ENCODE measurements around the gene STAT5A. TPM values are rescaled to one million over a fixed set of nuclear protein-coding genes. Genes with fewer than 3 reads are reported as not detected.

STAT5A gene
- total RNA-seq, 4 donors from 2014 or later, result 31.9 to 46.1 (median 34.0) TPM

DNA sequence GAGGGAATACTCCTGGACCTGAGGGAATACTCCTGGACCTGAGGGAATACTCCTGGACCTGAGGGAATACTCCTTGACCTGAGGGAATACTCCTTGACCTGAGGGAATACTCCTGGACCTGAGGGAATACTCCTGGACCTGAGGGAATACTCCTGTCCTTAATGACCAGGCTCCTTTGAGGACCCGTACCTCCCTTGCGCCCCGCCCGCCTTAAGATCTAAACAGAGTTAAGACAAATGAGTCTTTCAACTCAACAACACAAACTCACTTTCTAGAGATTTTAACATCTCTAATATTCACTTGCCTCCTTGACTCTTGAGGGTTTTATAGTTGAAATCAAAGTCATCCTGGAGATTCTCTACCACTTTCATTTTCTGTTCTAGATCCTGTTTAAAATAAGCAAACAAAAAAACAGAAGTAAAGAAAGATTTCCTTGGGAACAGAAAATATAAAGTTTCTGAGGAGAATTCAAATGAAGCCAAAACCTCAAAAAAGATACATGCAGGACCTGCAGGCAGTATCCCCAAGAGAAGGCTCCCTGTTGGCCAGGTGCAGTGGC is 50.2 kb downstream of the STAT5A start:
- Histone ChIP-seq H3K9me3 (no peaks in the 10 kb centered on the region), H3K4me1 (peaks cover 0 to 7% of the 10 kb centered on the region in 2 donors), H3K27me3 (no peaks in the 10 kb centered on the region), H3K27ac (no peak overlapping the region), H3K4me3 (replicated peaks in 1 of 3) (no peak overlapping the region), H3K36me3 (peaks cover 51 to 77% of the 10 kb centered on the region in 2 donors)
- intact Hi-C loops (cut with DNase I), result no loop called here
- WGBS, 2 donors, result 94 to 95% methylated on average over 4 of the region's 4 CpGs
- TF ChIP-seq POLR2A (IDR thresholded peaks at IDR 0.05), result no peak
- TF ChIP-seq, protein P1, sequence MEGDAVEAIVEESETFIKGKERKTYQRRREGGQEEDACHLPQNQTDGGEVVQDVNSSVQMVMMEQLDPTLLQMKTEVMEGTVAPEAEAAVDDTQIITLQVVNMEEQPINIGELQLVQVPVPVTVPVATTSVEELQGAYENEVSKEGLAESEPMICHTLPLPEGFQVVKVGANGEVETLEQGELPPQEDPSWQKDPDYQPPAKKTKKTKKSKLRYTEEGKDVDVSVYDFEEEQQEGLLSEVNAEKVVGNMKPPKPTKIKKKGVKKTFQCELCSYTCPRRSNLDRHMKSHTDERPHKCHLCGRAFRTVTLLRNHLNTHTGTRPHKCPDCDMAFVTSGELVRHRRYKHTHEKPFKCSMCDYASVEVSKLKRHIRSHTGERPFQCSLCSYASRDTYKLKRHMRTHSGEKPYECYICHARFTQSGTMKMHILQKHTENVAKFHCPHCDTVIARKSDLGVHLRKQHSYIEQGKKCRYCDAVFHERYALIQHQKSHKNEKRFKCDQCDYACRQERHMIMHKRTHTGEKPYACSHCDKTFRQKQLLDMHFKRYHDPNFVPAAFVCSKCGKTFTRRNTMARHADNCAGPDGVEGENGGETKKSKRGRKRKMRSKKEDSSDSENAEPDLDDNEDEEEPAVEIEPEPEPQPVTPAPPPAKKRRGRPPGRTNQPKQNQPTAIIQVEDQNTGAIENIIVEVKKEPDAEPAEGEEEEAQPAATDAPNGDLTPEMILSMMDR (IDR thresholded peaks at IDR 0.05), result no peak
- DNase-seq, result no peak

DNA sequence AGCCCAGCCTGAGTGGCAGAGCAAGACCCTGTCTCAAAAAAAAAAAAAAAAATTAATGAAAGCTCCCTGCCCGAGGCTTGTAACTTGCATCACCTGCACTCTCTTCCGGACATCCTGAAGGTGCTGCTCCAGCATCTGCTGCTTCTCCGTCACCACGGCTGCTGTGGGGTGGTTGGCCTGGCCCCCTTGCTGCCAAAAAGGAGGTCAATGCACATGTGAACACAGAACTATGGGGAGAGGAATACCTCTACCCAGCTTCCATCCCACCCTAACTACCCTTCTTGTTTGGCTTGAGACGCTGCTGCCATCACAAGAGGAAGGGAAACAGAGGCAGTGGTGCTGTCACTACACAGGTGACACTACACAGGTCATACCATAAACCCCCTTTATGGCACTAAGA is 50.9 kb downstream of the STAT5A start:
- H3K36me3 ChIP-seq, result peaks cover 50 to 79% of the 10 kb centered on the region in 2 donors
- TF ChIP-seq POLR2A (IDR thresholded peaks at IDR 0.05), result no peak
- no peak overlapping the region for H3K4me3 ChIP-seq (replicated peaks in 1 of 3)
- DNase-seq, result no peak
- H3K4me1 ChIP-seq, result peaks cover 0 to 7% of the 10 kb centered on the region in 2 donors
- H3K27ac ChIP-seq, result peak overlapping the region in 1 of 3 donors; percentile 14
- 93 to 95% methylated on average over 5 of the region's 5 CpGs for WGBS, 2 donors
- intact Hi-C loops (cut with DNase I), result no loop called here
- no peaks in the 10 kb centered on the region for H3K27me3 ChIP-seq
- H3K9me3 ChIP-seq, result no peaks in the 10 kb centered on the region

DNA sequence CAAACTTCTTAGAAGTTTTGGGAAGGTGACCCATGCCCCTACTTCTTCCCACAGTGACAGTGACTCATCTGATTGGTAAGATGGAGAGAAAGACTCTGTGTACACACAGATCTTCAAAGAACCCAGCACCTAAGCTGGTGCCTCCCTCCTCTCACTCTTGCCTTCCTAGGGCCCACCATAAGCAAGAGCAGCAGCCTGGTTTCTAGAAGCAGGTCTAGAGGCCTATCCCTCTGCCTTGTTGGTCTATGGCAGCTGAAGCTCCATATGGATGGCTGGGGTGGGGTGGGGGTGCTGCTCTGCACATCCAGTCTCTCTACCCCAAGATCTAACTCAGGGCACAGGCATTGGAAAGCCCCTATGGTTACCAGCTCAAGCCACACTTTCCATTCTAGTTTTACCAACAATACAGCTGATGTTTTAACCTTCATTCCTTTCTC is 52.4 kb downstream of the STAT5A start:
- no peaks in the 10 kb centered on the region for H3K27me3 ChIP-seq
- intact Hi-C loops (cut with DNase I), result no loop called here
- DNase-seq, result no peak
- no peaks in the 10 kb centered on the region for H3K9me3 ChIP-seq
- H3K36me3 ChIP-seq, result peaks cover 50 to 83% of the 10 kb centered on the region in 2 donors
- no peak overlapping the region for H3K4me3 ChIP-seq (replicated peaks in 1 of 3)
- TF ChIP-seq POLR2A (IDR thresholded peaks at IDR 0.05), result no peak
- TF ChIP-seq, protein P1 (IDR thresholded peaks at IDR 0.05), result no peak
- peaks cover 0 to 7% of the 10 kb centered on the region in 2 donors for H3K4me1 ChIP-seq
- peak overlapping the region in 1 of 3 donors; percentile 18 for H3K27ac ChIP-seq

DNA sequence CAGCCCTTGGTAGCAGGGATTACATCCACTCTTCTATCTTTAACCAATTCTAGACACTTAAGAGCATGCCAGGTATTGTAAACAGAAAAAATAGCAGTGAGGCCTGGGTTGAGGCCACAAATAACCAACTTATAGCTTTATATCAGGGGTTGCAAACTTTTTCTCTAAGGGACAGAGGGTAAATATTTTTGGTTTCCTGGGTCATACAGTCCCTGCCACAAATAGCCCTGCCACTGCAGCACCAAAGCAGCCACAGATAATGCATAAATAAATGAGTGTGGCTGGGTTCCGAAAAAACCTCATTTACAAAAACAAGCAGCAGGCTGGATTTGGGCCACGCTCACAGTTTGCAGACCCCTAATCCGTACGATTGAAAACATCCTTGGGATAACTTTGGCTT is 53.3 kb downstream of the STAT5A start:
- no peaks in the 10 kb centered on the region for H3K9me3 ChIP-seq
- no peak for DNase-seq
- H3K4me3 ChIP-seq (replicated peaks in 1 of 3), result no peak overlapping the region
- H3K27ac ChIP-seq, result peak overlapping the region in 1 of 3 donors; percentile 49
- peaks cover 0 to 10% of the 10 kb centered on the region in 2 donors for H3K4me1 ChIP-seq
- peaks cover 50 to 83% of the 10 kb centered on the region in 2 donors for H3K36me3 ChIP-seq
- TF ChIP-seq POLR2A (IDR thresholded peaks at IDR 0.05), result no peak
- TF ChIP-seq, protein P1 (IDR thresholded peaks at IDR 0.05), result no peak
- 80 to 90% methylated on average over 4 of the region's 4 CpGs for WGBS, 2 donors
- intact Hi-C loops (cut with DNase I), result no loop called here
- no peaks in the 10 kb centered on the region for H3K27me3 ChIP-seq

DNA sequence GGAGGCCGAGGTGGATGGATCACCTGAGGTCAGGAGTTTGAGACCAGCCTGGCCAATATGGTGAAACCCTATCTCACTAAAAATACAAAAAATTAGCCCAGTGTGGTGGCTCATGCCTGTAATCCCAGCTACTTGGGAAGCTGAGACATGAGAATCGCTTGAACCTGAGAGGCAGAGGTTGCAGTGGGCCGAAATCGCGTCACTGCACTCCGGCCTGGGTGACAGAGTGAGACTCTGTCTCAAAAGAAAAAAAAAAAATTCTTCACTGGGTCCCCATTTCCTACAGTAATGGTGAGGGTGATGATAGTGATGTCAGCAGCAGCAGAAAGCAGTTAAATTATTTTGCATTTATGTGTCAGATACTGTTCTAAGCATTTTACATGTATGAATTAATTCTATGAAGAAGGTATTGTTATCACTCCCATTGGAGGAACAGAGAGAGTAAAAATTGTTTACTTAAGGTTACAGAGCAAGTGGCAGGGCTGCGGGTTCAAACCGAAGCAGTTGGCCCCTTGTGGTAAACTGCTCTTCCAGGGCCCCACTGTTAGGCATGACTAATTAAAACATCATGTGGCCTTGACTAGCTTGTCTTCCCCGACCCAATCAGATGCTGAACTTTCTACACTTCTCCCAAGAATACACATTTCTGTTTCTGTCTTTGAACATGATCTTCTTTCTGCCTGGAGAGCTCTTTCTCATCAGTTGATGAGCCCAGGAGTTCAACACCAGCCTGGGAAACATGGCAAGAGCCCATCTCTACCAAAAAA is 54.1 kb downstream of the STAT5A start:
- no peak for DNase-seq
- intact Hi-C loops (cut with DNase I), result no loop called here
- Histone ChIP-seq H3K27me3 (no peaks in the 10 kb centered on the region), H3K36me3 (peaks cover 41 to 80% of the 10 kb centered on the region in 2 donors), H3K9me3 (no peaks in the 10 kb centered on the region), H3K4me1 (peaks cover 5 to 17% of the 10 kb centered on the region in 2 donors), H3K27ac (peak overlapping the region in 1 of 3 donors; percentile 49), H3K4me3 (replicated peaks in 1 of 3) (no peak overlapping the region)
- 83 to 88% methylated on average over 9 of the region's 9 CpGs for WGBS, 2 donors
- TF ChIP-seq, protein P1 (IDR thresholded peaks at IDR 0.05), result no peak
- TF ChIP-seq POLR2A (IDR thresholded peaks at IDR 0.05), result no peak

Measured in thyroid gland (tissue), 4 donors.